Measurements from ENCODE around the gene PHACTR2.
"Not testable (repeated sequence)": the region's sequence is repeated elsewhere in the genome, so short reads cannot be mapped to it uniquely, and the experiment has no call there.

The PHACTR2 gene

DNA sequence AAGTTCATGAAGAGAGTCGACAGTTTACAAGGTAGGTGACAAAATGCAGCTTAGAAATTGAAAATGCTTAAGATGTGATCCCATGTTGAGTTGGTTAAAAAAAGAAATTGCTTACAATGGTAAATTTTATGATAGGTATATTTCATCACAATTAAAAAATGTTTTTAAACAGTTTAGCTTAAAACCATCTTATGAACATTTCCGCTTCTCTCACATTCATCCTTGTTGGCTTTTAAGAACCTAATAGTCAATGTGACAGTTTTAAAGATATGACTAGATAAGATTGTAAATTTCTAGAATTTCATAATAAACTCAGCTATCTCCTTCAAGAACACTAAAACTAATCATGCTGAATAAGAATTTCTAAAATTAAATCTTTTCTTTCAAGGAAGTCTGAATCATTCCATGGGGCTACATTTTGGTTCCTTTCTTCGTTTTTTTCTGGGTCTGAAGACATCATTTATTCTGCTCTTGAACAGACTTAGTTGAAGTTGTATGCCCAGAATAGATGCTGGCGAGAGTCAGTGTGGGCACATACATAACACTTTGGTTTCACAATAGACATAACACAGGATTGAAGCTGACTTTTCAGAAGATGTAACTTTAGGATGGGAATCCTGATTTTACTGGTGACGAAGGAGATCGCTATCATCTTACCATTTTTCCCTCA lies 129.5 kb downstream of the PHACTR2 start:
- no peak for DNase-seq (ENCODE audit: low spot score)

DNA sequence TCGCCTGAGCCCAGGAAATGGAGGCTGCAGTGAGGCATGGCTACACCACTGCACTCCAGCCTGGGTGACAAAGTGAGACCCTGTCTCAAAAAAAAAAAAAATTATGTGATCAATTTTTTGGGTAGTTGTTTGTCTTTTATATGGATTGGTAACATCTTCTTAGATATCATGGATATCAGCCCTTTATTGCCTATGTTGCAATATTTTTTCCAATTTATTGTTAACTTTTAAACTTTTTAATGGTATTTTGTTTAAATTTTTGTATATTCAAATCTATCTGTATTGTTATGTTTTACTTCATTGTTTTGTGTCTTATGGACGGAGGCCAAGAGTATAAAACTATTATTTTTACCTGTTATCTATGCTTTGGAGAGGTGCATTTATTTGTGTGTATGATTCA lies 133.0 kb downstream of the PHACTR2 start:
- no peak for DNase-seq (ENCODE audit: low spot score)

DNA sequence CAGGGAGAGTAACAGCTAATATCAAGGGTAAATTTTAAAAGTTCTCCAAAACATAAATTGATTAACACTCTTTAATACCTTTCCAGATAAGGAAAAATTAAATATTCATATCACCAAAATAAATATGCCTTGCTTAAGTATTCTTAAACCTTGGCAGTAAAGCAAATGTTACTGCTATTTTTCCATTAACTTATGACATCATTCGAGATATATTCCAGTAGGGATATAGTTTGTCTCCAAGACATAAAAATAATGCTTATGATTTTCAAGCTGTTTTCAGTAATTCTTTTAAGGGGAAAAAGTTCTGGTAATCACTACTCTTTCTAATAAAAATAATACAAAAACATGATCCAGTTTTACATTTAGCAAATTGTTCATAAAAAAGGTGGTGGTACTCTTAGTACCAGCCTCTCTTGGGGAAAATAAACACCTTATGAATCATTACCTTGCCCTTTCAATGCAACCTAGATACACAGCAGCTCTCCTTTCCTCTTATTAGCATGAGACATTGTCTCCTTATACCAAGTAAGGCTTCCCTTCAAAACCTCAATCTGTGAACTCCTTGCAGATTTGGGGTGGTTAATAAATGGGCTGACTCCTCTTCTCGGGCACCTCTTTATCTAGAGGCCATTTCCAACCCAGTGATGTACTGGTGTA lies 133.9 kb downstream of the PHACTR2 start:
- DNase-seq (ENCODE audit: low spot score) = no peak

DNA sequence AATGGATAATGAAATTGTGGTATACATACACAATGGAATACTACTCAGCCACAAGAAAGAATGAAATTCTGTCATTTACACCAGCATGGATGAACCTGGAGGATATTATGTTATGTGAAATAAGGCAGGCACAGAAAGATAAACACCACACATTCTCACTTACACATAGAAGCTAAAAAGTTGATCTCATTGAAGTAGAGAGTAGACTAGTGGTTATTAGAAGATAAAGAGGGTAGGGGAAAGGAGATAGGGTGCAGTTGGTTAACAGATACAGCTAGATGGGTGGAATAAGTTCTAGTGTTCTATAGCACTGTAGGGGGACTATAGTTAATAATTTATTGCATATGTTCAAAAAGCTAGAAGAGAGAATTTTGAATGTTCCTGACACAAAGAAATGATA lies 139.9 kb downstream of the PHACTR2 start:
- DNase-seq (ENCODE audit: low spot score) = no peak

DNA sequence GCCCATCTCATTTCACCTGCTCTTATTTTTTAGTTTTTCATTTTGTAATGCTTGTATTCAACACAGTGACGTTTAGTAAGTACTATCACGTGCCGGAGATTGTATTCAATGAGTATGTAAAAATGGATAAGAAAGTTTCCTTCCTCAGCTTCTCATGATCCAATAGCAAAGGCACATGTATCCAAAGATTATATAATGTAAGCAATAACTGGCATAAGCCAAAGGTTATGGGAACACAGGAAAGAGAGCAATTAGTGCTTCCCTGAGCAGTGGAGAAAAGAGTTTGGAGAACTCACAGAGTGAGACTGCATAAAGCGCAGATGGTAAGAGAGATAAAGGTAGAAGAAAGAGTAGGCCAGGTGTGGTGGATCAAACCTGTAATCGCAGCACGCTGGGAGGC lies 143.6 kb downstream of the PHACTR2 start:
- no peak for DNase-seq (ENCODE audit: low spot score)

DNA sequence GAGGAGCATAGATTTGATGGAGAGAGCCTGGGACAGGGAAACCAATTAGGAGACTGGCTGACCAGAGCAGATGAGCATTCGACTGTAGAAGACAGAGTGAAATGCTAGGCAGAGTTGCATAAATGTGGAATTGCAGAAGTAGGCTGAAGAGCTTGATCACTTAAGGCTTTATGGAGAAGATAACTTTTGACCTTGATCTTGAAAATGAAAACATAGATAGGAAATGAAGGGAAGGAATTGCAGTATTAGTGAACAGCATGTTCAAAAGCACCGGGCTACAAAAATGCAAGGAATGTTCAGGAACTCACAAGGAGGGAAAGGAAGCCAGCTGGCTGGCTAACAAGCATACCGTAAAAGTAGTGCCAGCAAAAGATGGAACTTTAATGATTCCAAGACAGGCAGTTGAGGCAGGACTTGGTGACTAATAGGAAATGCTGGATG lies 144.8 kb downstream of the PHACTR2 start:
- DNase-seq (ENCODE audit: low spot score) = no peak

DNA sequence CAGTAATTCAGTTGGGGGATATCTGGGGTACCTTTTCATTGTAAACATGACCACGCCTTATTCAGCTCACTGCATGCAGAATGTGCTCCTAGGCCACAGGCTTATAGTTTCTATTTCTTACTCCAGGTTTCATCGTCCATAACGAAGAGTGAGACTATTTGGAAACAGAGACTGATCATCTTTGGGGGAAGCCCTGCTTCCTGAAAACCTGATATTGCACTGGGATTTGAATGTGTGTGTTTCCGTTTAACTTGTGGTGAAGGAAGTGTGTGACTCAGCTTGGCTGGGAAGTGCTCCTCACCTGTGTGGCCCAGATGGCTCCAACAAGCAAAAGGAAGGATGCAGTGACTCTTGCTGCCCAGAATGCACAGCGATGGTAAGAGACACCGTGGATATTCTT lies 145.8 kb downstream of the PHACTR2 start:
- DNase-seq (ENCODE audit: low spot score) = no peak

DNA sequence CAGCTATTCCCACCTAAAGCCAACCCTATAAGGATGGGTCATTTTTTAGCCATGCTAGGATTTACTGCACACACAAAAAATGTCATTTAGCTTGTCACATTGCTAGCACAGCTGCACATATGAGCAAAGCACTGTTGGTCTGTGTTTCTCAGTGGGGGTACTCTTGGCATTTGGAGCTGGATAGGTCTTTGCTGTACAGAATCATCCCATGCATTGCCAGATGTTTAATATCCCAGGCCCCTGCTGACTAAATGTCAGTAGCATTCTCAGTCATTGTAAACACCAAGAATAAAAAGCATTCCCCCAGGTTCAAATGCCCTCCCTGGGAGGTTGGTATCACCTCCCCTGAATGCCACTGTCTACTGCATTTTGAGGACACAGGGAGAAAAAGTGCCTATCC lies 150.8 kb downstream of the PHACTR2 start:
- DNase-seq (ENCODE audit: low spot score) = no peak

DNA sequence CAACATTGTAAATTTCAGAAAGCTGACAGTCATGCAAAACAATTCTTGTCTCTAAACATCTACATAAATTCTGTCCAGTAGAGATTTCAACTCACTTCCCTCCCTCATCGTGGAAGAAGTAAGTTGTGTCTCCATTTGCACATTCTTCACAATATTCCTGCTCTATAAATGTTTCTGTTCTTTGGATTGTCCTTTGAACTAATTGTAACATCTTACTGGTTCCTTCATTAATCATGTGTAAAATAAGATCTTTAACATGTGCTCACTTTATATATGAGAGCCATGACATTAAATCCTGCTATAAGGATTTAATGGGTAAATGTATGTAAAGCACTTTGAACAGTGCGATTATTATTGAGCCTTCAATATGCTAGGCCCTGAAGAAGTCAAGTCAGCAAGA lies 158.4 kb downstream of the PHACTR2 start:
- no peak for DNase-seq (ENCODE audit: low spot score)

DNA sequence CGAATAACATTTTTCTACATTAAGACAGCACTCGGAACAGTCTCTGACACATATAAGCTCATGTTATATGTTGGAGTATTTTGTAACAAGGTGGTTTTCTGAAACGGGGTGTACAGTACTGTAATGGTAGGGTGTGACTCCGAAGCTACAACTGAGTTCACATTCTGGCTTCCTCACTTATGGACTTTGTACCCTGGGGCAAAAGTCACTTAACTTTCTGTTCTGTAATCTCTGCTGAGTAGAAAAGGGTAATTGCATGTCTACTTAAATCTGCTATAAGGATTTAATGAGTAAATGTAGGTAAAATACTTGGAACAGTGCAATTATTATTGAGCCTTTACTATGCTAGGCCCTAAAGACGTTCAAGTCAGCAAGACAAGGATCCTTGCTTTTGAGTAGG lies 160.6 kb downstream of the PHACTR2 start:
- no peak for DNase-seq (ENCODE audit: low spot score)

DNA sequence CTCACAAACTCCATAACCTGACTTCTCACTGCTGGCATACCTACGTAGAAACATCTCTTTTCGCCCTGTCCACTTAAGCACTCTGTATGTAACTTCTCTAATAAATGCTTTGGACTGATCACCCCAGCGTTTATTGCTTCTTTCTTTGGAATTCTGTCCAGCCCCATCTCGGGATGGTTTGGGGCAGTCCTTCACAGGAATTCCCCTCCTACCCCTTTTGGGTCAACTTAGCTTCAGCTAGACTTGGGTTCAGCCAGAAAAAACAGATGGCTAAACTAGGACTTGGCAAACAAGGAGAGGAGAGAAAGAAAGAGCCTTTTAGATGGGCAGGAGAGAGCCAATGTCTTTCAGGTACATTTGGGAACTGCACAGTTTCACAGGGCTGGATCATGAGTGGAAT lies 161.4 kb downstream of the PHACTR2 start:
- DNase-seq (ENCODE audit: low spot score) = no peak

DNA sequence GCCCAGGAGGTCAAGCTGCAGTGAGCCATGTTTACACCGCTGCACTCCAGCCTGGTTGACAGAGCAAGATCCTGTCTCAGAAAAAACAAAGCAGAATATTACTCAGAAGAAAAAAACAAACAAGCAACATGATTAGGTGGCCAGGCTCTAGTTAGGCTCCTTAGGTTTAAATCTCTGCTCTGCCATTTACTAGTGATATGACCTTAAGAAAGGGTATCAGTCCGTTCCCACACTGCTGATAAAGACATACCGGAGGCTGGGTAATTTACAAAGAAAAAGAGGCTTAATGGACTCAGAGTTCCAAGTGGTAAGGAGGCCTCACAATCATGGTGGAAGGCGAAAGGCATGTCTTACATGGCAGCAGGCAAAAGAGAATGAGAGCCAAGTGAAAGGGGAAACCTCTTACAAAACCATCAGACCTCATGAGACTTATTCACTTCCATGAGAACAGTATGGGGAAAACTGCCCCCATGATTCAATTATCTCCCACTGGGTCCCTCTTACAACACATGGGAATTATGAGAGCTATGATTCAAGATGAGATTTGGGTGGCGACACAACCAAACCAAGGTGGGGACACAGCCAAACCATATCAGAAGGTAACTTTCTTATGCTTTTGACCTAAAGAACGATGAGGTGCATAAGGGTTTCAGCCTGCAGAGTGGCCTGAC lies 163.0 kb downstream of the PHACTR2 start:
- DNase-seq (ENCODE audit: low spot score) = no peak

DNA sequence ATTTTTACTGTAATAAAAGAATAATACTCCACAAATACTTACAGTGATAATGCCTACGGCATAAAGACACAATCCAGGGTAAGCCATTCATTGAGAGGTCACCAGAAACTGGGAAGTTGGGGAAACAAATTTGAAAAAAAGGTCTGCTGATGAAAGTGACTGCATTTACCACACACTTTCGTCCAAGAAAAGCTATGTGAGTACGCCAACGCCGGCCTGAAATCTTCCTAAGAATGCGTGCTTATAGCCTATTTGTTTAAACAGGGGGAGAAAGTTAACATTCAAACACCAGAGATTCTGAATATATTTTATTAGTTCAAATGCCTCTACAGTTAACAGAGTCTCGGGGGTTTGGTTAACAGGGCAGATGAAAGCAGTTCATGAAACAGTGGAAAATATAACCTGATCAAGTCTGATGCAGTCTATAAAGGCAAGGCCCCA lies 164.7 kb downstream of the PHACTR2 start:
- no peak for DNase-seq (ENCODE audit: low spot score)

DNA sequence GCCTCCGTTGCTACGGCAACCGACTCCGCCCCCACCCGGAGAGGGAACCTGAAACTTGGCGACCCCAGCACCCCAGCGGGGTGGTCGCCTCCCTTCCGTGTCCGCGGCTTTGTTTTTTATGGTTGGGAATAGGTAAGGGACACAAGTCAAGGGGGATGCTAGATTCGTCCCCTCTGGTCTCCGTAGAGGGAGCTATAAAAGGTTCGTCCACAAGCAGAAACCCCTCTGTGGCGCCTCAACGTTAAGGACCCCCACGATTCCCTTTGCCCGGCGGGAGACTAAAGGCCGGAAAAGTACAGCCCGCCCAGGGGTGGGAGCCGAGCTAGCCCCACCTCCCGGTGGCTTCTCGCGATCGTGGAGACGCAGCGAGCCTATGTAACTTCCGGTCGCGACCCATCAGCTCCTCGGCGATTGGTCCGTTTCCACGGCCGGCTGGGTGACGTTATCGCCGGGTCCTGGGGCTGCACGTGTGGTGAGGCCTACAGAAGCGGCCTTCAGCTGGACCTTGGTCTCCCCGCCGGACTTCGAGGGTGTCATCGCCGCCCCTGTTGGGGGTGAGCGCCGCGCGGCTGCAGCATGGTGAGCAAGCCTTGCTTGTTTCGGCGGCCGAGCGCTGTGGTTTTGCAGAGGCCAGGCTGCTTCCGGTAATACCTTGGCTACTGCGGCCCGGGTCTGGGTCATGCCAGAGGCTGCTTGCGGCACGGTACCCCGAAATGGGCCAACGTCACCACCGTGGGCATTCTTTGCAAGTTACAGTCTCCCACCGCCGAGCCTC lies 165.3 kb downstream of the PHACTR2 start, which contains the start of gene LTV1:
Gene LTV1, plus strand, starts transcription at position 437 of the 775 bp plus-strand sequence. Its CDS starts 140 bp downstream, at position 577.
- DNase-seq (ENCODE audit: low spot score) = peak; percentile 96

DNA sequence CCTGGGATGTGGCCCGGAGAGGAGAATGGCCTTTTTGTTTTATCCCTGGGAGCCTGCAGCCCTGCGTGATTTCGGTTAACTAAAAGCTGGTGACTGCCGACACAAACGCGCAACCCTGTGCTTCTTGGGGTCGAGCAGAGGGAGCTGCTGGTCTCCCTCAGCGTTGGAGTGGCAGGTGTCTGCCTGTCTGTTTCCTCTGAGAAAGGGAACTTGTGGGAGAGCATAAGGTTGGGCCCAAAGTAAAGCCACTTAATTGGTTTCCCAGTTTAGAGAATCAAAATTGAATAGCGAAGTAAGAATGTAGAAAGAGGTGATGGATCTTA lies 165.9 kb downstream of the PHACTR2 start:
- no peak for DNase-seq (ENCODE audit: low spot score)

DNA sequence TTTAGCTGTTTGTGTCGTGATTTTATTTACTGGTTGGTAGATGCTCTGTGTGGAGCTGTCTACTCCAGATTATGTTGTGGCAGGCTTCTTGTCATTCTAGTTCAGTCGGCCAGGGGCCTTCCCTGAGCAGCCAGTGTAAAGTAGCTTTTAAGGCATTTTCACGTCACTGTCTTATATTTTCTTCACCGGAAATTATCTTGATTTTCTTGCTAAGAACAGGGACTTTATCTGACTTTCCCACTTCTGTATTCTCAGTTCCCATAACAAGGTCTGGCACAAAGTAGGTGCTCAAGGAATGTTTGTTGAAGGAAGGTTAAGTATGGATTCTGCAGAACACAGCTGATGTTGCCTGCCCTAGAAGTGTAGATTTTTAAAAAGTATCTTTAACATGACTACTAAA lies 166.2 kb downstream of the PHACTR2 start:
- DNase-seq (ENCODE audit: low spot score) = peak; percentile 49

DNA sequence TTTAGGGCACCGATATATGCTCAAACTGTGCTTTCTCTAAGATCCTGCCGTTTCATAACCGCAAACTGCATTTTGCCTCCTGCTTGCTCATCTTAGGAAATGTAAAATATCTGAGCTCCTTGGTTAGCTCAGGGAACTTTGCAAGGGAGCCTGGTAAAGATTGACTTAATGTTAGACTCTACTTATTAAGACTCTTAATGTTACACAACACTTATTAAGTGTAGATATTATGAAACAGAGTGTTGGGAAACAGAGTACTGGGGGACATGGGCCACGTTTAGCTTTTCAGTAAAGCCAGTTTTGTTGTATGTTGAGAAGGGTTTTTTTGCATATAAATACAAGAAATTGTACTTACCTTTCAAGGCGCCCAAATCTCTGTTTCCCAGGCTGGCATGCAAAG lies 167.3 kb downstream of the PHACTR2 start:
- no peak for DNase-seq (ENCODE audit: low spot score)

DNA sequence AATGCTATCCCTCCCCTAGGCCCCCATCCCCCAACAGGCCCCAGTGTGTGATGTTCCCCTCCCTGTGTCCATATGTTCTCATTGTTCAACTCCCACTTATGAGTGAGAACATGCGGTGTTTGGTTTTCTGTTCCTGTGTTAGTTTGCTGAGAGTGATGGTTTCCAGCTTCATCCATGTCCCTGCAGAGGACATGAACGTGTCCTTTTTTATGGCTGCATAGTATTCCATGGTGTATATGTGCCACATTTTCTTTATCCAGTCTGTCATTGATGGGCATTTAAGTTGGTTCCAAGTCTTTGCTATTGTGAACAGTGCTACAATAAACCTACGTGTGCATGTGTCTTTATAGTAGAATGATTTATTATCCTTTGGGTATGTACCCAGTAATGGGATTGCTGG lies 173.9 kb downstream of the PHACTR2 start:
- not testable (repeated sequence) for DNase-seq (ENCODE audit: low spot score)

DNA sequence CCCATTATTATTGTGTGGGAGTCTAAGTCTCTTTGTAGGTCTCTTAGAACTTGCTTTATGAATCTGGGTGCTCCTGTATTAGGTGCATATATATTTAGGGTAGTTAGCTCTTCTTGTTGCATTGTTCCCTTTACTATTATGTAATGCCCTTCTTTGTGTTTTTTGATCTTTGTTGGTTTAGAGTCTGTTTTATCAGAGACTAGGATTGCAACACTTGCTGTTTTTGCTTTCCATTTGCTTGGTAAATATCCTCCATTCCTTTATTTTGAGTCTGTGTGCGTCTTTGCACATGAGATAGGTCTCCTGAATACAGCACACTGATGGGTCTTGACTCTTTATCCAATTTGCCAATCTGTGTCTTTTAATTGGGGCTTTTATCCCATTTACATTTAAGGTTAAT lies 177.3 kb downstream of the PHACTR2 start:
- not testable (repeated sequence) for DNase-seq (ENCODE audit: low spot score)

DNA sequence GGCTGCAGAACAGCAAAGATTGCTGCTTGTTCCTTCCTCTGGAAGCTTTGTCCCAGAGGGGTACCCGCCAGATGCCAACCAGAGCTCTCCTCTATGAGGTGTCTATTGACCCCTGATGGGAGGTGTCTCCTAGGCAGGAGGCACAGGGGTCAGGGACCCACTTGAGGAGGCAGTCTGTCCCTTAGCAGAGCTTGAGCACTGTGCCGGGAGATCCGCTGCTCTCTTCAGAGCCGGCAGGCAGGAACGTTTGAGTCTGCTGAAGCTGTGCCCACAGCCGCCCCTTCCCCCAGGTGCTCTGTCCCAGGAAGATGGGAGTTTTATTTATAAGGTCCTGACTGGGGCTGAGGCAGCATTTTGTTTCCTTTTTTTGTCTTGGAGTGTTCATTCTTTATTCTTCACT lies 179.0 kb downstream of the PHACTR2 start:
- DNase-seq (ENCODE audit: low spot score) = not testable (repeated sequence)

DNA sequence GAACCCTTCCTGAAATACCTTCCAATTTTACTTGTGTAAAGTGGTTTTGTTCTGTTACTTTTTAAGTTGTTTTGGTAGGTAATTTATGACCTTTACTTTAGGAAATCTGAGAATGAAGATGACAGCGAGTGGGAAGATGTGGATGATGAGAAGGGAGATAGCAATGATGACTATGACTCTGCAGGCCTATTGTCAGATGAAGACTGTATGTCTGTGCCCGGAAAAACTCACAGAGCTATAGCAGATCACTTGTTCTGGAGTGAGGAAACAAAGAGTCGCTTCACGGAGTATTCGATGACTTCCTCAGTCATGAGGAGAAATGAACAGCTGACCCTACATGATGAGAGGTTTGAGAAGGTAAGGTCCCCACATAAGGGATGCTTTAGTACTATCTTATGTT lies 179.9 kb downstream of the PHACTR2 start:
- DNase-seq (ENCODE audit: low spot score) = no peak

DNA sequence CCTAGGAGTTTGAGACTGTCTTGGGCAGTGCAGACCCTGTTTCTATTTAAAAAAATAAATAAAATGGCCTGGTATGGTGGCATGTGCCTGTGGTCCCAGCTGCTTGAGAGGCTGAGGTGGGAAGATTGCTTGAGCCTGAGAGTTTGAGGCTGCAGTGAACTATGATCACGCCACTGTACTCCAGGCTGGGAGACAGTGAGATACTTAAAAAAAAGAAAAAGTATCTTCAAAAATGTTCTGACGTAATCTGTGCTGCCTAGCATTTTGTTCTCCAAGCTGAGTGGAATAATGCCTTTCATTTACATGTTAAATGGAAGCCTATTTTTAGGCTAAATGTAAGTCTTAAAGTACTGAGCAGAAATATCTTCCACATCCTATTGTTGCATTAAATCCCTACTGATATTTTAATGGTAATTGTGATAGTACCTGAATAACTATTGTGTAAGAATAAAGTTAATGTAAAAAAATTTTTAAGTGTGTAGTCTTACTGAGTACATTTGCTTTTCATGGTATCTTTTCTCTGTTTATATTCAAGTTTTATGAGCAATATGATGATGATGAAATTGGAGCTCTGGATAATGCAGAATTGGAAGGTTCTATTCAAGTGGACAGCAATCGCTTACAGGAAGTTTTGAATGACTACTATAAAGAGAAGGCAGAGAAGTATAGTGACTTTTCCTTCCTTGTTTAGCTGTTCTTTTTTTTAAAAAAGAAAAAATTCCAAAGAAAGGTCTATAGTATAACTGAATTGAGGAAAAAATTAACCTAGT lies 182.3 kb downstream of the PHACTR2 start:
- no peak for DNase-seq (ENCODE audit: low spot score)

Data from RKO (cell line).